Fibroblast of lung (primary cell): ENCODE data around the gene AGBL4. TPM values are rescaled to one million over a fixed set of nuclear protein-coding genes. Genes with fewer than 3 reads are reported as not detected.

Experiments
- DNase-seq, 2 donors: peaks; one replicate each; pipeline versions ENCODE4 v3.0.0 to v3.0.0-alpha.2; 2010; ENCODE audit warnings: low read depth in 2 of 2
- H2AFZ ChIP-seq: 2 replicates; pipeline ENCODE4 v1.5.1; 2012; ENCODE audit warnings: low read length, control low read depth, inconsistent platforms
- H3K27ac ChIP-seq: 2 replicates; pipeline ENCODE4 v1.5.1; 2011; ENCODE audit warnings: low read length, control low read depth; ENCODE audit not compliant: insufficient read depth
- H3K27me3 ChIP-seq: 2 replicates; pipeline ENCODE4 v1.5.1; 2011; ENCODE audit warnings: mild to moderate bottlenecking, low read length; ENCODE audit not compliant: control insufficient read depth, insufficient read depth
- H3K36me3 ChIP-seq: 2 replicates; pipeline ENCODE4 v1.5.1; 2011; ENCODE audit warnings: low read length; ENCODE audit not compliant: control insufficient read depth, insufficient read depth
- H3K4me1 ChIP-seq: 2 replicates; pipeline ENCODE4 v1.5.1; 2011; ENCODE audit warnings: low read length; ENCODE audit not compliant: control insufficient read depth, insufficient read depth; ENCODE audit errors: extremely low read depth
- H3K4me2 ChIP-seq: 2 replicates; pipeline ENCODE4 v1.5.1; 2011; ENCODE audit warnings: low read length, control low read depth; ENCODE audit not compliant: insufficient read depth; ENCODE audit errors: extremely low read depth
- H3K4me3 ChIP-seq, 4 experiments: fragments of 200-600 bp in 1 of 4; sonication (generic) in 1 of 4; replicated peaks in 1 of 4; 2 replicates each; pipeline ENCODE4 v1.5.1; 2011 to 2016; ENCODE audit warnings: low read length in 4 of 4, low read depth in 3 of 4, mild to moderate bottlenecking in 3 of 4, control low read depth in 2 of 4, inconsistent platforms in 1 of 4, mixed read lengths in 1 of 4; ENCODE audit not compliant: insufficient read depth in 1 of 4; ENCODE audit errors: control extremely low read depth in 1 of 4
- H3K79me2 ChIP-seq: 2 replicates; pipeline ENCODE4 v1.5.1; 2012; ENCODE audit warnings: mild to moderate bottlenecking, low read length, inconsistent platforms; ENCODE audit not compliant: control insufficient read depth, insufficient read depth
- H3K9ac ChIP-seq: 2 replicates; pipeline ENCODE4 v1.5.1; 2011; ENCODE audit warnings: mild to moderate bottlenecking, low read length, control low read depth; ENCODE audit not compliant: insufficient read depth
- H3K9me3 ChIP-seq: 2 replicates; pipeline ENCODE4 v1.5.1; 2012; ENCODE audit warnings: low read depth, low read length; ENCODE audit not compliant: control insufficient read depth, insufficient read depth
- H4K20me1 ChIP-seq: 2 replicates; pipeline ENCODE4 v1.5.1; 2011; ENCODE audit warnings: low read length; ENCODE audit not compliant: control insufficient read depth, insufficient read depth; ENCODE audit errors: extremely low read depth
- CTCF ChIP-seq, 2 donors: IDR thresholded peaks in 1 of 2; conservative IDR thresholded peaks in 1 of 2; 1 replicate in 1 of 2; 2 replicates in 1 of 2; pipeline ENCODE4 v1.5.1; 2011 to 2012; ENCODE audit warnings: low read length in 2 of 2, control low read depth in 1 of 2, inconsistent platforms in 1 of 2, low read depth in 1 of 2, mild to moderate bottlenecking in 1 of 2
- EZH2 ChIP-seq: IDR thresholded peaks from 2 replicates; pipeline ENCODE4 v1.5.1; 2012; ENCODE audit warnings: low read length, control low read depth, mild to moderate bottlenecking; ENCODE audit errors: missing control alignments
- polyA plus RNA-seq, 2 donors: library from polyadenylated mRNA; depleted of rRNA in 1 of 2; stranded (reverse) in 1 of 2; unstranded in 1 of 2; fragments of >200 nt; gene quantifications; 2 replicates each; pipeline ENCODE4 v1.2.1, GENCODE V29; 2011 to 2012; ENCODE audit warnings: missing spikeins in 1 of 2
- total RNA-seq: library from RNA; depleted of rRNA; stranded (reverse); fragments of >200 nt; gene quantifications from 2 replicates; pipeline ENCODE4 v1.2.1, GENCODE V29; 2014

The AGBL4 gene
- total and polyA plus RNA-seq, 2 donors (not counting 1 experiment from before 2014, with no cell fraction given): not detected

- H3K4me2 ChIP-seq: no peak overlapping the region
These were observed 963.0 kb downstream of the AGBL4 start for GRCh38 chr1:49060766-49061165.

GRCh38 chr1:49059087-49059486, 964.7 kb downstream of the AGBL4 start:
- H2AFZ ChIP-seq: no peak overlapping the region
- H3K79me2 ChIP-seq: no peaks in the 10 kb centered on the region
- no peak overlapping the region for H3K27ac ChIP-seq
- no peak overlapping the region for H3K4me2 ChIP-seq
- no peak overlapping the region for H3K4me3 ChIP-seq
- DNase-seq: no peak
- no peaks in the 10 kb centered on the region for H3K9me3 ChIP-seq
- no peaks in the 10 kb centered on the region for H3K27me3 ChIP-seq
- H3K9ac ChIP-seq: no peak overlapping the region
- H3K36me3 ChIP-seq: no peaks in the 10 kb centered on the region
- no peaks in the 10 kb centered on the region for H3K4me1 ChIP-seq
- H4K20me1 ChIP-seq: no peaks in the 10 kb centered on the region
- TF ChIP-seq EZH2 (no peak), CTCF (conservative IDR thresholded peaks at IDR 0.05 in 1 of 2, IDR thresholded peaks at IDR 0.05 in 1 of 2; ENCODE audit: low read depth in 1 of 2, low read length in 2 of 2) (no peak)

More at GRCh38 chr1:49060766-49061165, 963.0 kb downstream of the AGBL4 start:
- Histone ChIP-seq H3K9ac (no peak overlapping the region), H4K20me1 (no peaks in the 10 kb centered on the region), H3K36me3 (no peaks in the 10 kb centered on the region), H3K9me3 (no peaks in the 10 kb centered on the region), H3K4me1 (no peaks in the 10 kb centered on the region), H3K27ac (no peak overlapping the region), H3K4me3 (no peak overlapping the region), H3K27me3 (no peaks in the 10 kb centered on the region), H2AFZ (no peak overlapping the region), H3K79me2 (no peaks in the 10 kb centered on the region)
- TF ChIP-seq EZH2: no peak
- TF ChIP-seq CTCF (conservative IDR thresholded peaks at IDR 0.05 in 1 of 2, IDR thresholded peaks at IDR 0.05 in 1 of 2; ENCODE audit: low read depth in 1 of 2, low read length in 2 of 2): no peak
- DNase-seq: peak in 1 of 2 donors; percentile 97

GRCh38 chr1:49052102-49052501, 971.7 kb downstream of the AGBL4 start:
- Histone ChIP-seq H3K79me2 (no peaks in the 10 kb centered on the region), H2AFZ (no peak overlapping the region), H3K27ac (no peak overlapping the region), H3K9ac (no peak overlapping the region), H4K20me1 (no peaks in the 10 kb centered on the region), H3K27me3 (no peaks in the 10 kb centered on the region), H3K9me3 (no peaks in the 10 kb centered on the region), H3K36me3 (no peaks in the 10 kb centered on the region), H3K4me1 (no peaks in the 10 kb centered on the region), H3K4me2 (no peak overlapping the region), H3K4me3 (no peak overlapping the region)
- TF ChIP-seq CTCF (conservative IDR thresholded peaks at IDR 0.05 in 1 of 2, IDR thresholded peaks at IDR 0.05 in 1 of 2; ENCODE audit: low read depth in 1 of 2, low read length in 2 of 2): no peak
- TF ChIP-seq EZH2: no peak
- DNase-seq: no peak
